Mucosa of rectum (tissue), 2 donors: ENCODE data around the gene MAGI2.

Source experiments
- H3K27ac ChIP-seq, 2 donors: one replicate each; pipeline ENCODE4 v1.7.0; 2013; ENCODE audit warnings: inconsistent platforms in 2 of 2, low read depth in 2 of 2, low read length in 2 of 2
- H3K27me3 ChIP-seq, 2 donors: one replicate each; pipeline ENCODE4 v1.7.0; 2013; ENCODE audit warnings: low read length in 2 of 2; ENCODE audit not compliant: control insufficient read depth in 2 of 2, insufficient read depth in 2 of 2
- H3K36me3 ChIP-seq, 2 donors: one replicate each; pipeline ENCODE4 v1.7.0; 2013; ENCODE audit warnings: low read length in 2 of 2; ENCODE audit not compliant: control insufficient read depth in 2 of 2, insufficient read depth in 2 of 2
- H3K4me1 ChIP-seq, 2 donors: one replicate each; pipeline ENCODE4 v1.7.0; 2013; ENCODE audit warnings: low read length in 2 of 2, mild to moderate bottlenecking in 1 of 2; ENCODE audit not compliant: control insufficient read depth in 2 of 2, insufficient read depth in 2 of 2
- H3K4me3 ChIP-seq, 2 donors: one replicate each; pipeline ENCODE4 v1.7.0; 2013; ENCODE audit warnings: low read length in 2 of 2
- H3K9ac ChIP-seq, 2 donors: one replicate each; pipeline ENCODE4 v1.7.0; 2013; ENCODE audit warnings: low read length in 2 of 2, low read depth in 1 of 2, mild to moderate bottlenecking in 1 of 2
- H3K9me3 ChIP-seq, 2 donors: one replicate each; pipeline ENCODE4 v1.7.0; 2013; ENCODE audit warnings: low read length in 2 of 2; ENCODE audit not compliant: control insufficient read depth in 2 of 2
- donor health status: healthy.
- donor health status: Normal muscosa, but diverticular disease.

Gene MAGI2

GRCh38 chr7:78901566-78901965 is 551.9 kb downstream of the MAGI2 start:
- H3K27ac ChIP-seq = no peak overlapping the region

GRCh38 chr7:78900806-78901205 is 552.7 kb downstream of the MAGI2 start:
- Histone ChIP-seq H3K27ac (no peak overlapping the region), H3K9me3 (no peaks in the 10 kb centered on the region), H3K36me3 (no peaks in the 10 kb centered on the region), H3K4me1 (no peaks in the 10 kb centered on the region), H3K27me3 (no peaks in the 10 kb centered on the region), H3K9ac (no peak overlapping the region), H3K4me3 (no peak overlapping the region)

More at GRCh38 chr7:78901566-78901965, 551.9 kb downstream of the MAGI2 start:
- no peaks in the 10 kb centered on the region for H3K4me1 ChIP-seq
- no peak overlapping the region for H3K4me3 ChIP-seq
- no peak overlapping the region for H3K9ac ChIP-seq
- no peaks in the 10 kb centered on the region for H3K27me3 ChIP-seq
- H3K9me3 ChIP-seq = no peaks in the 10 kb centered on the region
- H3K36me3 ChIP-seq = no peaks in the 10 kb centered on the region

- Histone ChIP-seq H3K27ac (no peak overlapping the region), H3K36me3 (no peaks in the 10 kb centered on the region), H3K9me3 (no peaks in the 10 kb centered on the region), H3K27me3 (no peaks in the 10 kb centered on the region), H3K4me3 (no peak overlapping the region), H3K9ac (no peak overlapping the region), H3K4me1 (no peaks in the 10 kb centered on the region)
These were observed 558.1 kb downstream of the MAGI2 start for GRCh38 chr7:78895393-78895792.

- H3K9ac ChIP-seq = no peak overlapping the region
- no peaks in the 10 kb centered on the region for H3K36me3 ChIP-seq
- no peak overlapping the region for H3K4me3 ChIP-seq
- H3K4me1 ChIP-seq = no peaks in the 10 kb centered on the region
- peaks cover 0 to 6% of the 10 kb centered on the region in 2 donors for H3K9me3 ChIP-seq
- H3K27ac ChIP-seq = no peak overlapping the region
- no peaks in the 10 kb centered on the region for H3K27me3 ChIP-seq
These were observed 574.3 kb downstream of the MAGI2 start for GRCh38 chr7:78879206-78879605.

GRCh38 chr7:78873117-78873516 is 580.4 kb downstream of the MAGI2 start:
- Histone ChIP-seq H3K27ac (no peak overlapping the region), H3K27me3 (no peaks in the 10 kb centered on the region), H3K36me3 (no peaks in the 10 kb centered on the region), H3K4me1 (no peaks in the 10 kb centered on the region), H3K4me3 (no peak overlapping the region), H3K9me3 (no peaks in the 10 kb centered on the region), H3K9ac (no peak overlapping the region)

- Histone ChIP-seq H3K4me3 (no peak overlapping the region), H3K4me1 (no peaks in the 10 kb centered on the region), H3K9ac (no peak overlapping the region), H3K27me3 (no peaks in the 10 kb centered on the region), H3K27ac (no peak overlapping the region), H3K9me3 (no peaks in the 10 kb centered on the region), H3K36me3 (no peaks in the 10 kb centered on the region)
These were observed 589.1 kb downstream of the MAGI2 start for GRCh38 chr7:78864339-78864738.

GRCh38 chr7:78863281-78863680 is 590.2 kb downstream of the MAGI2 start:
- Histone ChIP-seq H3K4me3 (no peak overlapping the region), H3K27ac (no peak overlapping the region), H3K9ac (no peak overlapping the region), H3K9me3 (no peaks in the 10 kb centered on the region), H3K36me3 (no peaks in the 10 kb centered on the region), H3K4me1 (no peaks in the 10 kb centered on the region), H3K27me3 (no peaks in the 10 kb centered on the region)

GRCh38 chr7:78862411-78862900 is 591.0 kb downstream of the MAGI2 start:
- no peaks in the 10 kb centered on the region for H3K4me1 ChIP-seq
- H3K36me3 ChIP-seq = no peaks in the 10 kb centered on the region
- no peak overlapping the region for H3K27ac ChIP-seq
- H3K9me3 ChIP-seq = no peaks in the 10 kb centered on the region
- H3K9ac ChIP-seq = no peak overlapping the region
- no peak overlapping the region for H3K4me3 ChIP-seq
- no peaks in the 10 kb centered on the region for H3K27me3 ChIP-seq

- H3K27ac ChIP-seq = no peak overlapping the region
- no peak overlapping the region for H3K4me3 ChIP-seq
- H3K9me3 ChIP-seq = no peaks in the 10 kb centered on the region
- no peaks in the 10 kb centered on the region for H3K4me1 ChIP-seq
- H3K36me3 ChIP-seq = no peaks in the 10 kb centered on the region
- no peak overlapping the region for H3K9ac ChIP-seq
- H3K27me3 ChIP-seq = no peaks in the 10 kb centered on the region
These were observed 600.5 kb downstream of the MAGI2 start for GRCh38 chr7:78852951-78853350.

GRCh38 chr7:78850093-78850740 is 603.2 kb downstream of the MAGI2 start:
- no peaks in the 10 kb centered on the region for H3K27me3 ChIP-seq
- H3K9me3 ChIP-seq = no peaks in the 10 kb centered on the region
- no peak overlapping the region for H3K4me3 ChIP-seq
- no peak overlapping the region for H3K9ac ChIP-seq
- no peaks in the 10 kb centered on the region for H3K36me3 ChIP-seq
- no peak overlapping the region for H3K27ac ChIP-seq
- H3K4me1 ChIP-seq = no peaks in the 10 kb centered on the region
